ENCODE data around the gene LYL1.

Gene LYL1

GRCh38 chr19:13055213-13056051, 47.2 kb downstream of the LYL1 start:
- DNase-seq (ENCODE audit: low read depth): peak; percentile 89

- DNase-seq (ENCODE audit: low read depth): peak; percentile 23
Measured at GRCh38 chr19:13054626-13055212, 47.9 kb downstream of the LYL1 start.

GRCh38 chr19:13053761-13054625, 48.7 kb downstream of the LYL1 start:
- DNase-seq (ENCODE audit: low read depth): peak; percentile 98

- DNase-seq (ENCODE audit: low read depth): no peak
Measured at GRCh38 chr19:13053238-13053637, 49.4 kb downstream of the LYL1 start.

GRCh38 chr19:13052447-13053175, 50.0 kb downstream of the LYL1 start:
- DNase-seq (ENCODE audit: low read depth): no peak

- peak; percentile 63 for DNase-seq (ENCODE audit: low read depth)
Measured at GRCh38 chr19:13051557-13052165, 51.0 kb downstream of the LYL1 start.

GRCh38 chr19:13050274-13050673, 52.4 kb downstream of the LYL1 start:
- no peak for DNase-seq (ENCODE audit: low read depth)
